Karpas-422 (cell line): ENCODE data around the gene KRTAP5-7. TPM values are rescaled to one million over a fixed set of nuclear protein-coding genes. Genes with fewer than 3 reads are reported as not detected.

Source experiments
- DNase-seq: peaks from one replicate; pipeline ENCODE4 v3.0.0-alpha.2; 2015
- H2AFZ ChIP-seq: fragments of 200-600 bp; sonication (generic); 2 replicates; pipeline ENCODE4 v1.6.1; 2014; ENCODE audit warnings: antibody characterized with exemption, low read length, mixed read lengths
- H3K27ac ChIP-seq: fragments of 200-600 bp; sonication (generic); 2 replicates; pipeline ENCODE4 v1.5.1; 2014; ENCODE audit warnings: mild to moderate bottlenecking, low read length, moderate library complexity
- H3K27me3 ChIP-seq: fragments of 200-600 bp; sonication (generic); 2 replicates; pipeline ENCODE4 v1.6.1; 2014; ENCODE audit warnings: low read length, mixed read lengths
- H3K36me3 ChIP-seq: fragments of 200-600 bp; sonication (generic); 2 replicates; pipeline ENCODE4 v1.6.1; 2014; ENCODE audit warnings: low read length, mixed read lengths; ENCODE audit not compliant: insufficient read depth
- H3K4me1 ChIP-seq: fragments of 200-600 bp; sonication (generic); 2 replicates; pipeline ENCODE4 v1.6.1; 2014; ENCODE audit warnings: mild to moderate bottlenecking, low read length, mixed read lengths
- H3K4me2 ChIP-seq: fragments of 200-600 bp; sonication (generic); 2 replicates; pipeline ENCODE4 v1.6.1; 2014; ENCODE audit warnings: low read length, low read depth, mild to moderate bottlenecking; ENCODE audit not compliant: poor library complexity, severe bottlenecking
- H3K4me3 ChIP-seq: fragments of 200-600 bp; sonication (generic); 2 replicates; pipeline ENCODE4 v1.5.1; 2014; ENCODE audit warnings: mild to moderate bottlenecking, antibody characterized with exemption, low read length, mixed read lengths
- H3K79me2 ChIP-seq: fragments of 200-600 bp; sonication (generic); 2 replicates; pipeline ENCODE4 v1.6.1; 2014; ENCODE audit warnings: mild to moderate bottlenecking, low read length, mixed read lengths
- H3K9ac ChIP-seq: fragments of 200-600 bp; sonication (generic); 2 replicates; pipeline ENCODE4 v1.6.0; 2014; ENCODE audit warnings: low read length
- H3K9me2 ChIP-seq: fragments of 200-600 bp; sonication (generic), shearing (Covaris generic); replicated peaks from 2 replicates; pipeline ENCODE4 v1.6.0; 2014; ENCODE audit warnings: mild to moderate bottlenecking, low read length, moderate library complexity; ENCODE audit not compliant: insufficient read depth
- H3K9me3 ChIP-seq: fragments of 300-700, 200-600 bp; sonication (generic); 2 replicates; pipeline ENCODE4 v1.6.1; 2014; ENCODE audit warnings: low read length, mixed read lengths
- H4K20me1 ChIP-seq: fragments of 200-600 bp; sonication (generic); 2 replicates; pipeline ENCODE4 v1.6.1; 2014; ENCODE audit warnings: mild to moderate bottlenecking, antibody characterized with exemption, low read length, low read depth; ENCODE audit not compliant: insufficient read depth
- total RNA-seq: library from RNA; depleted of rRNA; stranded (reverse); fragments of >200 nt; shearing (Covaris generic); gene quantifications from 2 replicates; pipeline ENCODE4 v1.2.3, GENCODE V29; 2014; ENCODE audit warnings: low replicate concordance

Gene KRTAP5-7
- total RNA-seq, 1 experiment from 2014 or later = 1.5 TPM

DNA sequence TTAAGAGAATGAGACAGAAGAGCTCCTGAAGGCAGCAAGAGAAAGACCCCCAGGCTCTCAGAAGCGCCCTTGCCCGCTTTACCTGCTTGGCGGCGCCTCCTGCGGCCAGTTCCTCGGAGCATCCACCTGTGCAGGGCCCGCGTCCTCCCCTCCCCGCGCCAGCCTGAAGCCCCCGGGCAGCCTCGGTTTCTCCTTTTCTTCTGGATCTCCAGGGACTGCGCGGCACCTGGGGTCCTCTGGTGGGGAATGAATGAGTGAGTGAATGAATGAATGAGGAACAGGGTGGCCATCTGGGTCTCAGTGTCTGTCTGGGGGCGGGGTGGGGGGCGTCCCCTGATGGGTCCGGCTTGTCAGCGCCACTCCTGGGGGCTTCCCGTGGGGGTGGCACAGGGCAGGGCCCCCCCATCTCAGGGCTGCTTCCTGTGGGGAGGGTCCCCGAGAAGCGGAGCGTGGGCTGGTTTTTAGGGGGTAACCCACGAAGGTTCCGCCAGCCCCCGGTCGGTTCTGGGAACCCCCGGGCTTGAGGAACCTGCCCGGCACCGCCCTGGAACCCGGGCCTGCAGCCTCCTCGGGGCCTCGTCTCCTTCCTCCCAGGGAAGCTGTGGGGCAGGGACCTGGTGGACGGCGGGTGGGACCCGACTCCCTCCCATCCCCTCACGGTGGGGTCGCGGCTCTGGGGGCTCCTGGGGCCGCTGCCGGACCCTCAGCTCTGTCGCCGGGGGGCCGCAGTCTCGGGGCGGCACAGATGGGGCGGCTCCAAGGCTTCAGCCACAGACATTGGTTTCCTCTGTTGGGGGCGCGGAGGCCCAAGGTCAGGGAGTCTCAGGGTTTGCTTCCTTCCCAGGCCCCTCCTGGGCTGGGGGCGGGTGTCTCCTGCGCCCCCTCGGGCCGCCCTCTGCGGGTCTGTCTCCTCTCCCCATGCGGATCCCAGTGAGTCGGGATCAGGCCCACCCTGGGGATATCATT is 8.3 kb upstream of the KRTAP5-7 start:
- Histone ChIP-seq H3K27me3 (no peaks in the 10 kb centered on the region), H4K20me1 (no peaks in the 10 kb centered on the region), H3K4me3 (no peak overlapping the region), H2AFZ (no peak overlapping the region), H3K4me1 (no peaks in the 10 kb centered on the region), H3K27ac (no peak overlapping the region), H3K9me3 (no peaks in the 10 kb centered on the region), H3K36me3 (no peaks in the 10 kb centered on the region), H3K9ac (no peak overlapping the region), H3K79me2 (no peaks in the 10 kb centered on the region), H3K4me2 (no peak overlapping the region), H3K9me2 (no peaks in the 10 kb centered on the region)
- no peak for DNase-seq

DNA sequence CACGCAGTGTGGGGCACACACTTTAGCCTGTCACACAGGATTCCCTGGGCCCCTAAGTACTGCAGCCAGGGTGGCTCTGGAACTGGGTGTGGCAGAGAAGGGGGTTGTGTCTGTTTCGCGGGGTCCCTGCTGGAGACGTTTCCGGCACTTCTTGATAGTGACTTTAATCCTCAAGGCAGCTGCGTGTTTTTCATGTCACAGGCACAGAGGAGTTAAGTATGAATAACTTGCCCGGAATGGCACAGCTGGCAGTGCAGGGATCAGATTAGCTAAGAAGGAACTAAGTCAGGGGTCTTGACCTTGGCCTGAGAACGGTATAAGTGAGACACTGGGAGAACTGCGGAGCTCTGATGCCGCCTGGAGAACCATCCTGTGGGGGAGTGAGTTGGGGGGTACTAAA is 7.5 kb upstream of the KRTAP5-7 start:
- H3K4me3 ChIP-seq = no peak overlapping the region
- H3K9me3 ChIP-seq = no peaks in the 10 kb centered on the region
- no peak for DNase-seq
- H3K79me2 ChIP-seq = no peaks in the 10 kb centered on the region
- H3K4me2 ChIP-seq = no peak overlapping the region
- no peaks in the 10 kb centered on the region for H3K27me3 ChIP-seq
- H3K36me3 ChIP-seq = no peaks in the 10 kb centered on the region
- no peak overlapping the region for H2AFZ ChIP-seq
- no peaks in the 10 kb centered on the region for H3K9me2 ChIP-seq
- H3K27ac ChIP-seq = no peak overlapping the region
- no peaks in the 10 kb centered on the region for H4K20me1 ChIP-seq
- no peaks in the 10 kb centered on the region for H3K4me1 ChIP-seq
- H3K9ac ChIP-seq = no peak overlapping the region

DNA sequence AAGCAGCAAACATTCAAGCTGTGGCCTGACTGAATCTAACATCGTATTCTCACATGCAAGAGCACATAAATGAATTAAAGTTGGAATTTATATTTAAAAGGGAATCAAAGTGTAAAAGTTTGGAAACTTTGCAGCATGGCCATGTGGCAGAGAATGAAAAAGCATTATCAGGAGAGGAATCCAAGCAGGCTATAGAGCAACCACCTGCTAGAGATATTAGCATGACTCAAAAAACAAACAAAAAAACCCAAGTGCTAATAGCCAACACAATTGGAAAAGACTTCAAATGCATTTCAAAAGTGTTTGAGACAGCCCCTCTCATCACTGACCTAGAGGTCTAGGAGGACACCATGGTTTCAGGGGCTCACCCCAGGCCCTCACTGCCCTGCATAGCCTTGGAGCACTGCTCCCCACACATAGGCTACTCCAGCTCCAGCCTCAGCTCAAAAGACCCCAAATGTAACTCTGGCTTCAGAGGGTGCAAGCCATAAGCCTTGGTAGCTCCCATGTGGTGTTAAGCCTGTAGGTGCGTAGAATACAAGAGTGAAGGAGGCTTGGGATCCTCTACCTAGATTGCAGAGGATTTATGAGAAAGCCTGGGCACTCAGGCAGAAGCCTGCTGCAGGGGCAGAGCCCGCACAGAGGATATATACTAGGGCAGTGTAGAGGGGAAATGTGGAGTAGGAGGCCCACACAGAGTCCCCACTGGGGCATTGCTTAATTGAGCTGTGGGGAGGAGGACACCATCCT is 1.7 kb upstream of the KRTAP5-7 start:
- H3K9me3 ChIP-seq = no peaks in the 10 kb centered on the region
- H3K27me3 ChIP-seq = no peaks in the 10 kb centered on the region
- no peak overlapping the region for H3K4me2 ChIP-seq
- no peak for DNase-seq
- no peaks in the 10 kb centered on the region for H3K4me1 ChIP-seq
- no peak overlapping the region for H2AFZ ChIP-seq
- no peaks in the 10 kb centered on the region for H3K36me3 ChIP-seq
- H4K20me1 ChIP-seq = no peaks in the 10 kb centered on the region
- no peak overlapping the region for H3K4me3 ChIP-seq
- H3K9ac ChIP-seq = no peak overlapping the region
- no peaks in the 10 kb centered on the region for H3K9me2 ChIP-seq
- H3K79me2 ChIP-seq = no peaks in the 10 kb centered on the region
- H3K27ac ChIP-seq = no peak overlapping the region

DNA sequence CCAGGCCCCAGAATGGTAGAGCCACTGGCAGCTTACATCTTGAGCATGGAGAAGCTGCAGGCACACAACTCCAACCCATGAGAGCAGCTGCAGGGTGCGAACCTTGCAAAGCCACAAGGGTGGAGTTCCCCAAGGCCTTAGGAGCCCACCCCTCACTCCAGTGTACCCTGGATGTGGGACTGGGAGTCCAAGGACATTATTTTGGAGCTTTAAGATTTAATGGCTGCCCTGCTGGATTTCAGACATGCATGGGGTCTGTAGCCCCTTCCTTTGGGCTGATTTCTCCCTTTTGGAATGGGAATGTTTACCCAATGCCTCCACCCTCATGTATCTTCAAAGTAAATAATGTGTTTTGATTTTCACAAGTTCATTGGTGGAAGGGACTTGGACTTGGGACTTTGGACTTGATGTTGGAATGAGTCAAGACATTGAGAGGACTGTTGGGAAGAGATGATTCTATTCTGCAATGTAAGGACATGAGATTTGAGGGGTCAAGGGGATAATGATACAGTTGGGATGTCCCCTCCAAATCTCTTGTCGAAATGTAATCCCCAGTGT is 1.1 kb upstream of the KRTAP5-7 start:
- Histone ChIP-seq H3K36me3 (no peaks in the 10 kb centered on the region), H3K9me2 (no peaks in the 10 kb centered on the region)

DNA sequence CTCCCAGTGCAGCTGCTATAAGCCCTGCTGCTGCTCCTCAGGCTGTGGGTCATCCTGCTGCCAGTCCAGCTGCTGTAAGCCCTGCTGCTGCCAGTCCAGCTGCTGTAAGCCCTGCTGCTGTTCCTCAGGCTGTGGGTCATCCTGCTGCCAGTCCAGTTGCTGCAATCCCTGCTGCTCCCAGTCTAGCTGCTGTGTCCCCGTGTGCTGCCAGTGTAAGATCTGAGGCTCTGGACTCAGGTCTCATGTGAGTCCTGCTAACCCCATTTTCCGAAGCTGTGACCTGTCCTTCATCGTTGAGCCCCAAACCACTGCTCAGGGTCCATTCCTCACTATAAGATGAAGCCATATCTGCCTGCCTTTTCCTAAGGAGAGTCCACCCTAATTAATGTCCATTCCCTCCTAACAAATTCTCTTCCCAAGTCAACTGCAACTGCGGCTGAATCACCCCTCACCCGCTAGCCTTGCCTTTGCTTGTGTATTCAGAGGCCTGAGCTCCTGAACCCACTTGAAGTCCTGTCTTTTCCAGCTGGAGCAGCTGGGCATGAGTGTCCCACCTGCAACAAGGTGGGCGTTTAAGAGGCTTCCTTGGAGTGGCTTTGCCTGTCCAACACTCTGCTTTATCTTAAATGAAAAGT is 626 bp downstream of the KRTAP5-7 start:
- Histone ChIP-seq H3K27me3 (no peaks in the 10 kb centered on the region), H3K4me1 (no peaks in the 10 kb centered on the region), H4K20me1 (no peaks in the 10 kb centered on the region), H2AFZ (no peak overlapping the region), H3K4me2 (no peak overlapping the region), H3K9me2 (no peaks in the 10 kb centered on the region), H3K4me3 (no peak overlapping the region), H3K9ac (no peak overlapping the region), H3K79me2 (no peaks in the 10 kb centered on the region), H3K36me3 (no peaks in the 10 kb centered on the region), H3K27ac (no peak overlapping the region), H3K9me3 (no peaks in the 10 kb centered on the region)
- no peak for DNase-seq

More for the DNA sequence above, 1.1 kb upstream of the KRTAP5-7 start:
- Histone ChIP-seq H3K79me2 (no peaks in the 10 kb centered on the region), H3K4me3 (no peak overlapping the region), H3K4me1 (no peaks in the 10 kb centered on the region), H3K4me2 (no peak overlapping the region), H3K27ac (no peak overlapping the region), H3K9me3 (no peaks in the 10 kb centered on the region), H2AFZ (no peak overlapping the region), H4K20me1 (no peaks in the 10 kb centered on the region), H3K27me3 (no peaks in the 10 kb centered on the region), H3K9ac (no peak overlapping the region)
- DNase-seq = no peak

DNA sequence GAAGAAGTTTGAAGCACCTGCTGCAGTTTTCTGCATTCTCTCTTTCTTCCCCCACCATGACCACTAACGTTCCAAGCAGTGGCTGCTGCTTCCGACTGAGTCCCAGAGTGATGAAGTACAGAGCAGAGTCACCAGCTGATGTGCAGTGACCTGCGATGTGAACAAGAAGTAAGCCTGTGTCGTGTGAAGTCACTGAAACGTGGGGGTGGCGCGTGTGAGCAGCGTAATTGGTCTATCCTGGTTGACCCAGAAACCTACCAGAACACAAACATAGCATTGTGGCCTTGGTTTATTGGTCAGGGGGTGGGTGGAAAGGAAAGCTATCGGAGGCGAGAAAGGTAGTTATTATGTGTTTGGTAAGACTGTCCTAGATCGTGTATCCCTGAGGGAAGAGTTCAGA is 3.5 kb downstream of the KRTAP5-7 start:
- H3K4me3 ChIP-seq = no peak overlapping the region
- H3K4me1 ChIP-seq = no peaks in the 10 kb centered on the region
- H3K36me3 ChIP-seq = no peaks in the 10 kb centered on the region
- DNase-seq = no peak
- no peaks in the 10 kb centered on the region for H3K9me3 ChIP-seq
- no peaks in the 10 kb centered on the region for H3K79me2 ChIP-seq
- H3K4me2 ChIP-seq = no peak overlapping the region
- H3K9ac ChIP-seq = no peak overlapping the region
- no peaks in the 10 kb centered on the region for H3K9me2 ChIP-seq
- H4K20me1 ChIP-seq = no peaks in the 10 kb centered on the region
- no peak overlapping the region for H2AFZ ChIP-seq
- H3K27me3 ChIP-seq = no peaks in the 10 kb centered on the region
- no peak overlapping the region for H3K27ac ChIP-seq

DNA sequence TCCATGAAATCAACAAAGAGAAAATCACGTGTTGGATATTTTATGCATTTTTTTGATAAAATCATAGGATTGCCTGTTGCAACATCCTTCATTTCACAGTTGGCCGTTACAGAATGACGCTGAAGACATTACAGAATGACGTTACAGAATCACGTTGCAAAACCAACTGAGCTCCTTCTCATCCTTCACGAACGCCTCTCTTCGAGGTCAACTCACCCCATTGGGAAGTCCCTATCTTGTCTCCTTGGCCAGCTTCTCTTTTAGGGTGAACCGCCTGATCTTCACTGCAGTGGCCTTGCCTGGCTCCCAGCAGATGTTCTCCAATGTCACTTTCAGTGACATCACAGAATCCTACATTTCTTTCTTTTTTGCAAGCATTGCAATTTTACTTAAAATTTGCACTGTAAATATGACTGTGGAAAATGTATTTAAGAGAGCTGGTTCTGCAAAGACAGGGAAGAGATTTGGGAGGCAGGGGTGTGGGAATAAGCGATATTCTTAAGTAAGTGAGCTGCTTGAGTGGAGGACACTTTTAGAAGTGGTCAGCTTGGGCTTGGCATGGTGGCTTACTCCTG is 5.1 kb downstream of the KRTAP5-7 start:
- Histone ChIP-seq H3K4me2 (no peak overlapping the region), H2AFZ (no peak overlapping the region), H3K9me2 (no peaks in the 10 kb centered on the region), H3K79me2 (no peaks in the 10 kb centered on the region), H3K27ac (no peak overlapping the region), H3K9ac (no peak overlapping the region), H3K4me3 (no peak overlapping the region), H4K20me1 (no peaks in the 10 kb centered on the region), H3K4me1 (no peaks in the 10 kb centered on the region), H3K36me3 (no peaks in the 10 kb centered on the region), H3K27me3 (no peaks in the 10 kb centered on the region), H3K9me3 (no peaks in the 10 kb centered on the region)
- no peak for DNase-seq
